ENCODE measurements around the gene NXPH3.

The NXPH3 gene

GRCh38 chr17:49580981-49581647 lies 5.4 kb downstream of the NXPH3 start:
- H3K9me3 ChIP-seq (ENCODE audit: control insufficient read depth in 5 of 5, low read length in 5 of 5): no peaks in the 10 kb centered on the region
- no peak overlapping the region for H3K4me3 ChIP-seq (ENCODE audit: low read depth in 1 of 5, low read length in 5 of 5)
- peaks cover 0 to 19% (median 17%) of the 10 kb centered on the region in 5 donors for H3K4me1 ChIP-seq (ENCODE audit: control insufficient read depth in 5 of 5, insufficient read depth in 5 of 5, low read length in 5 of 5)
- no peak overlapping the region for H3K27ac ChIP-seq (ENCODE audit: low read depth, low read length)
- peaks cover 0 to 7% (median 0%) of the 10 kb centered on the region in 5 donors for H3K27me3 ChIP-seq (ENCODE audit: control insufficient read depth in 5 of 5, insufficient read depth in 4 of 5, low read length in 5 of 5)
- peaks cover 0 to 4% (median 0%) of the 10 kb centered on the region in 5 donors for H3K36me3 ChIP-seq (ENCODE audit: control insufficient read depth in 5 of 5, insufficient read depth in 5 of 5, low read length in 5 of 5)
- no peak overlapping the region for H3K9ac ChIP-seq (ENCODE audit: low read length in 5 of 5)

DNA sequence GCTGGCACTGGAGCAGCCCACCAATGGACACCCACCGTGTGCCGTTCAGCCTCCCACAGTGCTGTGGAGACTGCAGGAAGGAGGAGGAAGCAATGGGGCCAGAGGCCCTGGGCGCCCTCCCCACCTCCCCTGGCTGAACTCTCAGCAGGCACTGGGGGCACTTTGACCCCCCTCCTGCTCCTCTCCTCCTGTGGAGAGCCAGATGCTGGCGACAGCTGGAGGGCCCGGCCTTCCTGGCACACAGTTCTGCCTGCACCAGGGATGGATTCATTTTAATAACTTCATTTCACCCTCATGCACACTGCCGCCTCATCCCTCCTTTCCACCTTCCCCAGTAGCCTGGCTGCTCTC lies 6.0 kb downstream of the NXPH3 start:
- peaks cover 0 to 14% (median 13%) of the 10 kb centered on the region in 5 donors for H3K4me1 ChIP-seq (ENCODE audit: control insufficient read depth in 5 of 5, insufficient read depth in 5 of 5, low read length in 5 of 5)
- no peaks in the 10 kb centered on the region for H3K9me3 ChIP-seq (ENCODE audit: control insufficient read depth in 5 of 5, low read length in 5 of 5)

GRCh38 chr17:49582055-49582722 lies 6.5 kb downstream of the NXPH3 start:
- H3K27me3 ChIP-seq (ENCODE audit: control insufficient read depth in 5 of 5, insufficient read depth in 4 of 5, low read length in 5 of 5): peaks cover 0 to 4% (median 0%) of the 10 kb centered on the region in 5 donors
- H3K9me3 ChIP-seq (ENCODE audit: control insufficient read depth in 5 of 5, low read length in 5 of 5): no peaks in the 10 kb centered on the region
- H3K9ac ChIP-seq (ENCODE audit: low read length in 5 of 5): no peak overlapping the region
- H3K27ac ChIP-seq (ENCODE audit: low read depth, low read length): no peak overlapping the region
- no peak overlapping the region for H3K4me3 ChIP-seq (ENCODE audit: low read depth in 1 of 5, low read length in 5 of 5)
- peaks cover 0 to 4% (median 0%) of the 10 kb centered on the region in 5 donors for H3K36me3 ChIP-seq (ENCODE audit: control insufficient read depth in 5 of 5, insufficient read depth in 5 of 5, low read length in 5 of 5)
- H3K4me1 ChIP-seq (ENCODE audit: control insufficient read depth in 5 of 5, insufficient read depth in 5 of 5, low read length in 5 of 5): peaks cover 0 to 8% (median 8%) of the 10 kb centered on the region in 5 donors

More for the DNA sequence above, 6.0 kb downstream of the NXPH3 start:
- H3K27me3 ChIP-seq (ENCODE audit: control insufficient read depth in 5 of 5, insufficient read depth in 4 of 5, low read length in 5 of 5): peaks cover 0 to 7% (median 0%) of the 10 kb centered on the region in 5 donors
- H3K27ac ChIP-seq (ENCODE audit: low read depth, low read length): no peak overlapping the region
- H3K9ac ChIP-seq (ENCODE audit: low read length in 5 of 5): no peak overlapping the region
- H3K4me3 ChIP-seq (ENCODE audit: low read depth in 1 of 5, low read length in 5 of 5): no peak overlapping the region
- H3K36me3 ChIP-seq (ENCODE audit: control insufficient read depth in 5 of 5, insufficient read depth in 5 of 5, low read length in 5 of 5): peaks cover 0 to 4% (median 0%) of the 10 kb centered on the region in 5 donors

GRCh38 chr17:49582789-49583188 lies 7.1 kb downstream of the NXPH3 start:
- Histone ChIP-seq H3K27me3 (ENCODE audit: control insufficient read depth in 5 of 5, insufficient read depth in 4 of 5, low read length in 5 of 5) (no peaks in the 10 kb centered on the region), H3K9me3 (ENCODE audit: control insufficient read depth in 5 of 5, low read length in 5 of 5) (no peaks in the 10 kb centered on the region), H3K36me3 (ENCODE audit: control insufficient read depth in 5 of 5, insufficient read depth in 5 of 5, low read length in 5 of 5) (peaks cover 0 to 4% (median 0%) of the 10 kb centered on the region in 5 donors), H3K9ac (ENCODE audit: low read length in 5 of 5) (no peak overlapping the region), H3K27ac (ENCODE audit: low read depth, low read length) (no peak overlapping the region), H3K4me3 (ENCODE audit: low read depth in 1 of 5, low read length in 5 of 5) (no peak overlapping the region), H3K4me1 (ENCODE audit: control insufficient read depth in 5 of 5, insufficient read depth in 5 of 5, low read length in 5 of 5) (peaks cover 0 to 2% (median 2%) of the 10 kb centered on the region in 5 donors)

DNA sequence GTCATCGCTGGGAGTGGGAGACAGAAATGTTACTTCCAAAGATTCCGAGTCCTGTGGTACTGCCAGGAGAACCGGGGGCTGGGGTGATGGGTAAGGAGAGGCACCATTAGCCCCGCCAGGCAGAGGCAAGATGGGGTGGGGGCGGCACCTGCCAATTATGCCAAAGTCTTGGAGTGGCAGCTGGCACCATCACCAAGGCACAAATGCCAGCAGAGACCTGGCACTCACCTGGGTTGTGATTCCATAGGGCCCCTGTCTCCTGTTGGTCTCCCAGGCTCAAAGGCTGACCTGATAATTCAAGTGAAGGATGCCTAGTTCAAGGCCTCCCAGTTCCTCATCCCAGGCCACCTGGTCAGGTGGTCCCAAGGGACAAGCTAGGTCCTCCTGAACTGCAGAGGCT lies 7.6 kb downstream of the NXPH3 start:
- Histone ChIP-seq H3K27ac (ENCODE audit: low read depth, low read length) (no peak overlapping the region), H3K36me3 (ENCODE audit: control insufficient read depth in 5 of 5, insufficient read depth in 5 of 5, low read length in 5 of 5) (peaks cover 0 to 7% (median under 1%) of the 10 kb centered on the region in 5 donors), H3K9me3 (ENCODE audit: control insufficient read depth in 5 of 5, low read length in 5 of 5) (no peaks in the 10 kb centered on the region), H3K4me3 (ENCODE audit: low read depth in 1 of 5, low read length in 5 of 5) (no peak overlapping the region), H3K27me3 (ENCODE audit: control insufficient read depth in 5 of 5, insufficient read depth in 4 of 5, low read length in 5 of 5) (no peaks in the 10 kb centered on the region), H3K9ac (ENCODE audit: low read length in 5 of 5) (no peak overlapping the region), H3K4me1 (ENCODE audit: control insufficient read depth in 5 of 5, insufficient read depth in 5 of 5, low read length in 5 of 5) (no peaks in the 10 kb centered on the region)

DNA sequence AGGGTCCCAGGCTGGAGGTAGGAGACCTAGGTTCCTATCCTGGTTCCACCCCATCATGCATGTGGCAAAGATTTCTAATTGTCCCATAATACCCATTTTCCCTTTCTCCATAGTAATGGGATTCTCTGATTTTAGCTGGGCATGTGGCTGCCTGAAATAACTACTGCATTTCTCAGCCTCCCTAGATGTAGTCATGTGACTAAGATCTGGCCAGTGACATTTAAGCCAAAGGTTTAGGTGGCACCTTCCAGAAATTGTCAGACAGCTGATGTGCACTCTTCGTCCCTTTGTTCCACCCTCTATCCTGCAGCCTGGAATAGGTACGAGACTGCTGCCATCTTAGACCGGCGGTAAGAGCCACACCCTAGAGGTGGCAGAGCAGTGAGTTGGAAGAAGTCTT lies 8.2 kb downstream of the NXPH3 start:
- no peaks in the 10 kb centered on the region for H3K9me3 ChIP-seq (ENCODE audit: control insufficient read depth in 5 of 5, low read length in 5 of 5)
- no peaks in the 10 kb centered on the region for H3K4me1 ChIP-seq (ENCODE audit: control insufficient read depth in 5 of 5, insufficient read depth in 5 of 5, low read length in 5 of 5)
- H3K4me3 ChIP-seq (ENCODE audit: low read depth in 1 of 5, low read length in 5 of 5): no peak overlapping the region
- no peak overlapping the region for H3K9ac ChIP-seq (ENCODE audit: low read length in 5 of 5)
- H3K27me3 ChIP-seq (ENCODE audit: control insufficient read depth in 5 of 5, insufficient read depth in 4 of 5, low read length in 5 of 5): no peaks in the 10 kb centered on the region
- no peak overlapping the region for H3K27ac ChIP-seq (ENCODE audit: low read depth, low read length)
- peaks cover 0 to 6% (median 2%) of the 10 kb centered on the region in 5 donors for H3K36me3 ChIP-seq (ENCODE audit: control insufficient read depth in 5 of 5, insufficient read depth in 5 of 5, low read length in 5 of 5)

DNA sequence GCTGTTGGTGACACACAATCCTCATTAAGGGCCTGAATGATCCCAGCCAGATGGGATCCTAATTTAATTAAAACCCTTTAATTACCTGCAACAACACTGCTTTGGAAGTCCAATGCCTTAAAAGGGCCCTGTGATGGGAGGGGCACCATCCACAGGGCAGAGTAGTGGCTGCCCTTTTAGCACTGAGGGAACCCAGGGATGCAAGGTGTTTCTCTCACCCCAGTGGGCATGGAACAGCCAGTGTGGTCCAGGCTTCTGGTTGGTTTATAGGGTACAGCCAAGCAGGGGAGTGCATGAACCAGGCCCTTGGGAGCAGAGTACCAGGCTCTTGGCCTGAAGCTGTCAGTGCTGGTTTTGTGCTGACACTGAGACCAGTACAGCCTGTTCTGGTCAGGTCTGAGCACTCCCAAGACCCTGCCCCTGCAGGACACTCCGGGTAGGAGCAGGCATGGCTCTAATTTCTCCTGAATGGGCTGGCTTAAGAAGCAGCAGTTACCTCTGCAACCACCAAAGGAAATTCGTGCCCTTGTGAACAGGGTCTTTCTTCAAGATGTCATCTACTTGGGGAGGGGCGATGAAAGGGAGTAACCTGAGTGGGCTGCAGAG lies 9.9 kb downstream of the NXPH3 start:
- H3K36me3 ChIP-seq (ENCODE audit: control insufficient read depth in 5 of 5, insufficient read depth in 5 of 5, low read length in 5 of 5): peaks cover 0 to 6% (median 2%) of the 10 kb centered on the region in 5 donors
- H3K9me3 ChIP-seq (ENCODE audit: control insufficient read depth in 5 of 5, low read length in 5 of 5): no peaks in the 10 kb centered on the region
- no peaks in the 10 kb centered on the region for H3K4me1 ChIP-seq (ENCODE audit: control insufficient read depth in 5 of 5, insufficient read depth in 5 of 5, low read length in 5 of 5)
- H3K27ac ChIP-seq (ENCODE audit: low read depth, low read length): no peak overlapping the region
- no peak overlapping the region for H3K4me3 ChIP-seq (ENCODE audit: low read depth in 1 of 5, low read length in 5 of 5)
- H3K9ac ChIP-seq (ENCODE audit: low read length in 5 of 5): no peak overlapping the region
- H3K27me3 ChIP-seq (ENCODE audit: control insufficient read depth in 5 of 5, insufficient read depth in 4 of 5, low read length in 5 of 5): no peaks in the 10 kb centered on the region

GRCh38 chr17:49587366-49588073 lies 11.8 kb downstream of the NXPH3 start:
- H3K9ac ChIP-seq (ENCODE audit: low read length in 5 of 5): no peak overlapping the region
- peaks cover 0 to 16% (median 6%) of the 10 kb centered on the region in 5 donors for H3K36me3 ChIP-seq (ENCODE audit: control insufficient read depth in 5 of 5, insufficient read depth in 5 of 5, low read length in 5 of 5)
- no peaks in the 10 kb centered on the region for H3K9me3 ChIP-seq (ENCODE audit: control insufficient read depth in 5 of 5, low read length in 5 of 5)
- no peak overlapping the region for H3K4me3 ChIP-seq (ENCODE audit: low read depth in 1 of 5, low read length in 5 of 5)
- H3K4me1 ChIP-seq (ENCODE audit: control insufficient read depth in 5 of 5, insufficient read depth in 5 of 5, low read length in 5 of 5): no peaks in the 10 kb centered on the region
- no peak overlapping the region for H3K27ac ChIP-seq (ENCODE audit: low read depth, low read length)
- no peaks in the 10 kb centered on the region for H3K27me3 ChIP-seq (ENCODE audit: control insufficient read depth in 5 of 5, insufficient read depth in 4 of 5, low read length in 5 of 5)

DNA sequence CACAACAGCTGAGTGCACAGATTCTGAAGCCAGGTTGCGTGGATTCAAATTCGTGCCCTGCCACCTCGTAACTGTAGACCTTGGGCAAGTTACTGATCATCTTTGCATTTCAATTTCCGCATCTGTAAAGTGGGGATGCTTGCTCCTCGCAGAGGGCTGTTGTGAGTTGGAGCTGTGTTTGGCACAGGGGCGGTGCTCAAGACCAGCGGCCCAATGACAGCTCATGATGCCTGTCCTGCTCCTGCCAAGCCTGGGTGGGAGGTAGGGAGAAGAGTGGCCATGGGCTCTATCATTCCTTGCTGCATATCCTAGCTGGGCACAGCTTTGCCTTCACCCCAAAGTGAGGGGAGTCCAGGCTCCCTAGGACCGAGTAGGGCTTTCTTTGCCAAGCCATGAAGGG lies 12.6 kb downstream of the NXPH3 start:
- Histone ChIP-seq H3K27ac (ENCODE audit: low read depth, low read length) (no peak overlapping the region), H3K9me3 (ENCODE audit: control insufficient read depth in 5 of 5, low read length in 5 of 5) (no peaks in the 10 kb centered on the region), H3K4me3 (ENCODE audit: low read depth in 1 of 5, low read length in 5 of 5) (no peak overlapping the region), H3K4me1 (ENCODE audit: control insufficient read depth in 5 of 5, insufficient read depth in 5 of 5, low read length in 5 of 5) (no peaks in the 10 kb centered on the region), H3K27me3 (ENCODE audit: control insufficient read depth in 5 of 5, insufficient read depth in 4 of 5, low read length in 5 of 5) (no peaks in the 10 kb centered on the region), H3K9ac (ENCODE audit: low read length in 5 of 5) (no peak overlapping the region), H3K36me3 (ENCODE audit: control insufficient read depth in 5 of 5, insufficient read depth in 5 of 5, low read length in 5 of 5) (peaks cover 0 to 22% (median 7%) of the 10 kb centered on the region in 5 donors)

Data from subcutaneous abdominal adipose tissue (tissue), 5 donors.